GM18507 (cell line): ENCODE data around the gene XCL1.
"Not testable (repeated sequence)": the region's sequence is repeated elsewhere in the genome, so short reads cannot be mapped to it uniquely, and the experiment has no call there.

Experiments used
- DNase-seq: peaks from one replicate; pipeline ENCODE4 v3.0.0; 2011; ENCODE audit warnings: low read depth; ENCODE audit not compliant: insufficient read length; ENCODE audit errors: extremely low spot score
- FAIRE-seq: peaks from 2 replicates; lab custom pipeline; 2011; peaks lifted over from hg19 to GRCh38; lab: Jason Lieb, UNC

Gene XCL1, protein sequence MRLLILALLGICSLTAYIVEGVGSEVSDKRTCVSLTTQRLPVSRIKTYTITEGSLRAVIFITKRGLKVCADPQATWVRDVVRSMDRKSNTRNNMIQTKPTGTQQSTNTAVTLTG

DNA sequence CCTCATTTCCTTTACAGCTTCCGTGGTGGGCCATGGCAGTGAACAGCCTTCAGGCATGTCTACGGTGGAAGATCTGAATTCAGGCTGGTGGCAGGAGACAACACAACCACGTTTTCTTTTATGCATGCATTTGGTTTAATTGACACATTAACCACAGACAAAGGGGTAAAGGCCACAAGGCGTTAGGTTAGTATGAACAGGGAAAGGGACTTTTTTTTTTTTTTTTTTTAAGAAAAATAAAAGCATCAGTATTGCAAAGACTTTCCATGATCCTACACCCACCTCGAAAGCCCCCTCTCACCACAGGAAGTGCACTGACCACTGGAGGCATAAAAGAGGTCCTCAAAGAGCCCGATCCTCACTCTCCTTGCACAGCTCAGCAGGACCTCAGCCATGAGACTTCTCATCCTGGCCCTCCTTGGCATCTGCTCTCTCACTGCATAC lies at the start of gene XCL1:
XCL1 (plus strand) TSS at position 361 of the 444 bp plus-strand sequence; CDS start at position 394, 33 bp downstream.
- FAIRE-seq, DNase-seq: not testable (repeated sequence)

DNA sequence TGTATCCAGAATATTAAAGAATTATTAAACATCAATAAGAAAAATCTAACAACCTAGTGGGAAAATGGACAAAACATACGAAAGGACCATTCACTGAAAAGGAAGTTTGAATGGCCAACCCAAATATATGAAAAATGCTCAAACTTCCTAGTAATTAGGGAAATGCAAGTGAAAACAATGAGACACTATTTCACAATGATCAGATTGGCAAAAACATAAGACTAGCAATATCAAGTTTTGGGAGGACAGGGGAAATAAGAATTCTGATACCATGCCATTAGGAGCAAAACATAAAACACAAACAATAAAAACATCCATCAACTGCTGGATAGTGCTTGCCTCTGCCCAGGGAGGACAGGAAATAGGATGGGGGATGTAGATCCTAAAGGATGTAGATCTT lies 46.9 kb upstream of the XCL1 start:
- FAIRE-seq (no peak), DNase-seq (no peak)

DNA sequence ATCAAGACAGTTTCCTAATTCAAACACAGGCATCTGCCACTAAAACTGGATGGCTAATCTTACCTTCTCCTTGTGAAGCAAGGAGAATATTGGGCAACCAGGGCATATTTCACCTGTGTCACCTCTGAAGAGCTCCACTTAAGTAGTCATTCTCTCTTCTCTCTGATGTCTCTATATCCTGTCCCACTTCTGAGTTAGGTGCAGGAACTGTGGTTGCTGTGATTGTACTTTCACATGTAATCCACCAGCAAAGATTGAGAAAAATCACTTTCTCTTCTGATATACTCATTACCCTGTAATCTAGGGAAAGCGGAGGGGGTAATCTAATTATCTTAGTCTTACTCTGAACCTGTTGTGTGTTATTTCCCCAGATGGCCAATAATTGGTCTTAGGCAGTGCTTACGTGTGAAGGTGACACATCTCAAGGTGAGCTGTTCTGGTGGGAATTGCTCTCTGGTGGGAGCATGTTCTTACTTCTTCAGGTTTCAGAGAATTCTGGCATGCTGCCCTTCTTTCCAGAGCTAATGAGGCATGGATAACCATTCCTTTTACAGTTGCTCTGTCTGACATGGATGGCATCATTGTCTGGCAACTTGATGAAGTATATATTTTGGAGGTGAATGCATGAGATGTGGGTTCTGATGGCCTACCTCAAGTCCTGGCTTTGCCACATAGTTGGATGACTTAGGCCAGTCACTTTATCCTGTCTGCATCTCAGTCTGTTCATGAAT lies 44.6 kb upstream of the XCL1 start:
- FAIRE-seq (no peak), DNase-seq (no peak)

DNA sequence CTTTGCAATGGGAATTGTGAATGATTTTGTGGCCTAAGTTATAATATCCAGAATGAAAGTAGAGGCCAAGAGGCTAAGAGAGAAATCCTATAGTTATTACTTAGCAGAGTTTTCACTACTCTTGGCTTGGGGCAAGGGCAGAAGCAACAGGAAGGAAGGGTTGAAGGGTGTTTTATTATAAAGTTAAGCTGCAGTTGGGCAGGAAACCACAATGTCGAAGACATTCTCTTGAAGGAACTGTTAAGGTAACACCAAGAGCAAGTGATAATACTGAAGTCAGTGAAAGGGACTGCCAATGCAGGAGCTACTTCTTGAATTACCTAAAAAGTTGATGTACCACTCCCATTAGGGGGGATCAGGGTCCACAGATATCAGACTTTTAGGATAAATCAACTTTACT lies 40.9 kb upstream of the XCL1 start:
- peak; percentile 91 for FAIRE-seq
- DNase-seq, result no peak

DNA sequence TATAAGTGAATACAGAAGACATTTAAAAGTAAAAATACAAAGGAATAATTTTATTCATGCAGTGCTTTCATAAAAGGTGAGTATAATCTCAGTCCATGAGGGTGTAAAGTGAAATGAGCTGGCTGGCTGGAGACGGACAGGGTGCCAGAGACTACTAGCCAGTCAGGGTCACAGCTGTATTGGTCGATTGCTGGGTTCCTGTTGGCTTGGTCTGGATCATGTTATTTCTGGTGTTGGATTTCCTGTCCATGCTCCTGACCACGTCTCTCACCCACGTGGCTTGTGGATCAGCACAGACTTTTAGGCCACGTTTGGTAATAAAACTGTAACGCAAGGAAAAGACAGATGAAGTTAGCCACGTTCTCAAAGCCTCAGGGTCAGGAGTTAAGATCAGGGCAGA lies 35.6 kb upstream of the XCL1 start:
- not testable (repeated sequence) for DNase-seq, FAIRE-seq

DNA sequence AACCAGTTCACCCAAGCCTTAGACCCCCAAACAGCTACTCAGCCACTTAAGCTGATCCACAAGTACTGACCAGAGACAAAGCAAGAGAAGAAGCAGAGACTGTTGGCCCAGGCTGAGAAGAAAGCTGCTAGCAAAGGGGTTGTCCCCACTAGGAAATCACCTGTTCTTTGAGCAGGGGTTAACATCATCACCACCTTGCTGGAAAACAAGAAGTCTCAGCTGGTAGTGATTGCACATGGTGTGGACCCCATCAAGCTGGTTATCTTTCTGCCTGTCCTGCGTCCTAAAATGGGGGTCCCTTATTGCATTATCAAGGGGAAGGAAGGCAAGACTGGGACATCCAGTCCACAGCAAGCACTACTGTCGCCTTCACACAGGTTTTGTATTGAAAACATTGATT lies 33.4 kb upstream of the XCL1 start:
- peak; percentile 49 for FAIRE-seq
- DNase-seq, result not testable (repeated sequence)

DNA sequence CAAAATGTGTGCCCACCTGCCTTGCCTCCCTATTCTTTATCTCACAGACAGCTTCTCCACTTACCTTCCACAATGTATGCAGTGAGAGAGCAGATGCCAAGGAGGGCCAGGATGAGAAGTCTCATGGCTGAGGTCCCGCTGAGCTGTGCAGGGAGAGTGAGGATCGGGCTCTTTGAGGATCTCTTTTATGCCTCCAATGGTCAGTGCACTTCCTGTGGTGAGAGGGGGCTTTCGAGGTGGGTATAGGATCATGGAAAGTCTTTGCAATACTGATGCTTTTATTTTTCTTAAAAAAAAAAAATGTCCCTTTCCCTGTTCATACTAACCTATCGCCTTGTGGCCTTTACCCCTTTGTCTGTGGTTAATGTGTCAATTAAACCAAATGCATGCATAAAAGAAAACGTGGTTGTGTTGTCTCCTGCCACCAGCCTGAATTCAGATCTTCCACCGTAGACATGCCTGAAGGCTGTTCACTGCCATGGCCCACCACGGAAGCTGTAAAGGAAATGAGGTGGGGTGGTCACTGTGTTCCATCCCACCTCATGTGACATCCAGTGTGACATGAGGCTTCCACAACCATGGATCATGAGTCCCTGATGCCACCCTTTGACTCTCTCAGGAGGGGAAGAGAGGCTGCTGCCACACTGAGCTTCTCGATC lies 32.4 kb upstream of the XCL1 start, which contains the start of gene XCL2:
XCL2 (minus strand) TSS at position 158 of the 659 bp plus-strand sequence; CDS start at position 125, 33 bp downstream.
- peak; percentile 65 for FAIRE-seq
- not testable (repeated sequence) for DNase-seq

DNA sequence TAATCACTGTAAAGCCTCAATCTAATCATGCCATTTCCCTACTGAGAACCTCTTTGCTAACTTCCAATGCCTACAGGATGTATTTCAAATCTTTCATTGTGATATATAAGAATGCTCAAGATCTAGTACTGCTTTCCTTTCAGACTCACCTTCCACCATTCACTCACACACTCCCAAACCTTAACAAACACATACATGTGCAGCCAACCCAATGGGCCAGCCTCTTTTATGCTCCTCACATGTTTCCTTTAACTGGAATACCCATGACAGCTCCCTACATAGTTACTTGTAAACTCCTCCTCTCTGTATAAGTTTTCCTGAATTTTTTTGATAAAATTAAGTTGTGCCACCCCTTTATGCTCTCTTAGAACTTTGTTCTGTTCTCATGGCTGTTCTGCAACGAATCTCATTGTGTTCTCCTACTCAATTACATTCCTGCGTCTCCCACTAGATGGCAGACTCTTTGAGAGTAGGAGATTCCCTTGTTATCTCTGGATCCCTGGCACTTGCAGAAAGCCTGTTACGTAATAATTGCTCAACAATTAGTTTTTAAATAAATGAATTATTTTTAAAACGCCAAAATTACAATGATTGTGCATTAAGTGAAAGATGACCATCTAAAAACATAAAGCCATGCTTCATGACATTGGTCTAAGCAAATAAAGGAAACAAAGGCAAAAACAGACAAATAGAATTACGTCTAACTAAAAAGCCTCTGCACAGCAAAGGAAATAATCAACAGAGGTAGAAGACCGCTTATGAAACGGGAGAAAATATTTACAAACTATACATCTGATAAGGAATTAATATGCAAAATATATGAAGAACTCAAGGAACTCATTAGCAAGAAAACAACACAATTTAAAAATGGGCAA lies 30.5 kb upstream of the XCL1 start:
- peak; percentile 74 for FAIRE-seq

DNA sequence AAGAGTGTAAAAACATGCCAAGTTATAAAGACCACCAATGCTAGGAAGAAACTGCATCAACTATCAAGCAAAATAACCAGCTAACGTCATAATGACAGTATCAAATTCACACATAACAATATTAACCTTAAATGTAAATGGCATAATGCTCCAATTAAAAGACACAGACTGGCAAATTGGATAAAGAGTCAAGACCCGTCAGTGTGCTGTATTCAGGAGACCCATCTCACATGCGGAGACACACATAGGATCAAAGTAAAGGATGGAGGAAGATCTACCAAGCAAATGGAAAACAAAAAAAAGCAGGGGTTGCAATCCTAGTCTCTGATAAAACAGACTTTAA lies 29.9 kb upstream of the XCL1 start:
- not testable (repeated sequence) for FAIRE-seq, DNase-seq

More for the DNA sequence above, 30.5 kb upstream of the XCL1 start:
- not testable (repeated sequence) for DNase-seq

DNA sequence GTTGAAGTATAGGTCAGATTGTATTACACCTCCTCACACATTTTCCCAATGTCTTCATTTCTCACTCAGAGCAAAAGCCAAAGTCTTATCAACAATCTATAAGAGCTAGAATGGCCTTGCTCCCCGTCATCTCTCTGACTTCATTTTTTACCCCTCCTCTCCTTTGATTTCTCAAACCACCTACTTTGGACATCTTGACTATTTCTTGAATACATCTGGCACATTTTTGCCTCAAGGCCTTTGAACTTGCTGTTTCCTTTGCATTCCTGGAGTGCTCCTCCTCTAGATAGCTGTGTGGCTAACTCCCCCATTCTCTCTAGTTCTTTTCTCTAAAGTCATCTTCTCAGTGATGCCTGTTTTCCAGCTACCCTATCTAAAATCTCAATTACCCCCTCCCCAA lies 25.4 kb upstream of the XCL1 start:
- no peak for DNase-seq
- FAIRE-seq, result no peak

DNA sequence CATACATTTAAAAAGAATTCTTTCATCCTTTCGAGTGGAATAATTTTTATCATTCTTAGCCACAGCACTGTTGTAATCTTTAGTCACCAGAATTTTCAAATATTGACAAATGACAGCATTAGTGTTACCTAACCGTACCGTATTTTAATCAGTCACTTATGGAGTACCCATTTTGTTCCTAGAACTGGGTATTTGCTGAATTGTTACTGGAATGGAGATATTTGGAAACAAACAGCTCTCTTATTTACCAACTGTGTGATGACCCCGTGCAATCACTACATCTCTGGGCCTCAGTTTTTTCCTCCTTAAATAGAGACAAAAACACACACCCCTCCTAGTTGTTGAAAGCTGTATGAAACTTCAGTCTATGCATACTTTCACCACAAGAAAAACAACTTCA lies 24.7 kb upstream of the XCL1 start:
- no peak for DNase-seq

DNA sequence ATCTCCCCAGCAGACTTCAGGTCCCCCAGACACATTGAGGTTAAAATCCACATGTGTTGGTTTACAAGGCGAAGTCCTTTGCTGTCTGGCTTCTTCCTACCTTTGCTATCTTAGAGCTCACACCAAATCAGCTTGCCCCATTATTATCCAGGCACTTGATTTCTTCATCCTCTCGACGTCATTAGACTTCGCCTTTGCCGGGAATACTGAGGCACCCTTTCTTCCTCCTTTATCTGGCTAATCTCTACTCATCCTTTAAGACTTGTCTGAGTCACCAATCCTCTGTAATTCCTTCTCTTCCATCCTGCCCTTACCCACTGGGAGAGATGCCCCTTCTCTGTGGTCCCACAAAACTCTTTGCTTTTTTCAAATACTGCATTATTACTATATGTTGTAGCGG lies 23.4 kb upstream of the XCL1 start:
- DNase-seq, result no peak
- no peak for FAIRE-seq

More for the DNA sequence above, 24.7 kb upstream of the XCL1 start:
- FAIRE-seq, result no peak

DNA sequence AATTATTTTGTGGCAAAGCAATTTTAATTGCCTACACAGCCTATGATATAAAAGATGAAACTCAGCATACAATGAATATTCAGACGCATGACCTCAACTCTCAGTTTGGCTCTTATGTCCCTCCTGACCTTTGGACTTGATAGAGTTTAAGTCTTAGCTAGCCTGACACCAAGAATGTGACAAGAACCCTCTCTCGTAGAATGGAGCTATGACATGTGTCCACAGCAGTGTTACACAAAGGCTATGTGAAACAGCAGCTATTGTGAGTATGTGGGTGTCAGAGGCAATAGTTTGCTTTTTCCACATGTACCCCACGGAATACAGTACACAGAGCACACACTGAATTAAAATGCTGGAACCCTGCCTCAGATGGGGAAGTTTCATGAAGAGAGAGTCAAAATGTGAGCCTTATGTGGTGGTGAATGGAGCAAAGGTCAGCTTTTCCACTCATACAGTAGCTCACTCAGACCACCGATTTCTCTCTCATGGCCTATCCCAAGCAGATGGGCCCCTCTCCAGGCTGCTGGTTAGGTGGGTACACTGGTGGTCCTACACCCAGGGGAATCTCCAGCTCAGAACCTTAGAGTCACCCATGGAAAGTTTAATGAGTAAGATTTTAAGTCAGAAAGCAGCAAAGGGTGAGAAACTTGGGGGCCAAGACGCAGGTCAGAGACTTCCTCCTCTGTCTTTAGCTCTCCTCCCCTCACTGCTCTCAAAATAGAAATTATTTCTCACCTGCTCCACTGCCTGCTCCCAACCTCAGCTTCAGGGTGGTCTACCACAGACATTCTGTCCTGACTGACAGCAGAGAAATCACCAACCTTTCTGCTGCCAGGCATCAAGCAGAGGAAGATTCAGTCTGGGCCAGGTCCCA lies 22.5 kb upstream of the XCL1 start:
- DNase-seq (no peak), FAIRE-seq (peak; percentile 93)

DNA sequence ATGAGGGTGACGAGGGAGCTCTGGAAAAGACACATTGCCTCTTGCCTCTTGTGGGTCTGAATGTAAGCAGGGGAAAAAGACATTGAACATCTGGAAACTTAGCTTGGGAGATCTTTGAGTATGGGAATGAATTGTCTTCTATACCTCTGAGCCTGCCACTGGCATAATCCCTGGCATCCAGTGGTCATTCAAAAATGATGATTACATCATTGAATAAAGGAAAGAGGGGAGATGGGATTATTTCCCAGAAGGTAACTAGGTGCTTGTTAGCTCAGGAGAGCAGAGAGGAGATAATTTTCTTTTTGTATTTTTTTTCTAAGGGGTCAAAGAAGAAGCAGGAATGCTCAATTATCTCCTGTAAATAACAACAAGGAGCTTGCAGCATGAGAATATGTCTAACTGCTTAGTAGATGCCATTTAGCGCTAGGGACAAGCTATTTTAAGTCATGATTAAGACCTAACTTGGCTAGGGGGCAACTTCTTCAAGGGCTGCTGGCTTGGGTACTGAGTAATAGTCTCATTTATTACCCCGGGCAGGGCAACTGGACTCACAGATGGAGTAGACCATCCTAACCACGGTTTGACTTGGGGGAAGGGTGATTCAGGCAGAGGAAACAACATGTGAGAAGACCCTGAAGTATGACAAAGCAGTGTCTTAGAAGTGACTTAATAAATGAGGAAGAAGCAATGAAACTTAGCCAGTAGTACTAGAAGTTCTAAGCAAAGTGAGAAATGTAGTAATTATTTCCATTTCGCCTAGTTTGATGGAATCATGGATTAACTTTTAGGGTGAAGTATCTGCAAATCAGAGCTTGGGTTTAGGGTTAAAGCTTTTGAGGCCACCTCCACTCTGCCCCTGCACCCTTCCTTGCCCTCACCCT lies 21.6 kb upstream of the XCL1 start:
- no peak for FAIRE-seq
- no peak for DNase-seq

DNA sequence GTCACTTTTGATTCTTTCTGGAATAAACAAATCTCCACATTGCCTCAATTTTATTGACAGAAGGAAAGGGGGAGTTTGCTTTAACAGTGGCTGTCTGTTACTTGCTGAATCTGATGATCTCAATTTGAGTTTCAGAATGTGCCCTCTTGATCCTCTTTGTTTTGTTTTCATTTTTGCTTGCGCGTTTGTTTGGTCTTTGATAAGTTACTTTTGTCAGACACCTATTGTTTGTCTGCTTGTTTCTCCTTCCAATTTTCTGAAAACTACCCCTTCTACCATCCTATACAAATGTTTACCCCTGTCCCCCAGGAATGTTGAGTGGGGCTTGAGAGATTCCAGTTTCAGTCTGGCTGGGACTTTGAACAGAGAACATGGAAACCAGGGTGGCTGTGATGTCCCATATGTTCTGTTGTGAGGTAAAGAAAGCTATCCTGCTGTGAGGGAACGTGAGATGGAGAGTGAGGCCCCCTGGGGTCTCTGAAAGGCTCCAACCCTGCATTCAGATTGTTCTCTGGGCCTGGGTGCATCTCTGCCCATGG lies 20.8 kb upstream of the XCL1 start:
- no peak for DNase-seq
- peak; percentile 64 for FAIRE-seq

DNA sequence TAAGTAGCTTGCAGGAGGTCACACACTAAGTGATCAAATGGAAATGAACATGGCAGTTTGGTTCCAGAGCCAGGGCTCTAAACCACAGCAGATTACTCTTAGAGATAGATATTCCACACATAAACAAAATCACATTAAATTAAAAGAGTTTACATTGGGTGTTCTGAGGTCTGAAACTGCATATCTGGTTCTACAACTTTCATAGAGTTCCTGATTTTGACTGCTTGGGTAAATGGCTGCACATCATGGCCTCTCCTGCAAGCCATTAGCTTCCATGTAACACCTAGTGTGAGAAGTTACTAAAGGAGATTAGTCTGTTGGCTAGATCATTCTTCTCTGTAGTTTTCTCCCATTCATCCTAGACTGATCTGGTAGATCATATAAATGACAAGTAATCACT lies 19.8 kb upstream of the XCL1 start:
- DNase-seq, result no peak
- FAIRE-seq, result peak; percentile 21

DNA sequence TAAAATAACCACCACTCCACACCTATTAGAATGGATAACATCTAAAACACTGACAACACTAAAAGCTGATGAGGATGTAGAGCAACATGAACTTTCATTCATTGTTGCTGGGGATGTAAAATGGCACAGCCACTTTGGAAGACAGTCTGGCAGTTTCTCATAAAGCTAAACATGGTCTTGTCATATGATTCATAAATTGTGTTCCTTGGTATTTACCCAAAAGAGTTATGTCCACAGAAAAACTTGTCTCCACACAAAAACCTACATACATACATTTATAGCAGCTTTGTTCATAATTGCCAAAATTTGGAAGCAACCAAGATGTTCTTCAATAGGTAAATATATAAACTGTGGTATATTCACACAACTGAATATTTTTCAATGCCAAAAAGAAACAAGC lies 16.0 kb upstream of the XCL1 start:
- no peak for FAIRE-seq

DNA sequence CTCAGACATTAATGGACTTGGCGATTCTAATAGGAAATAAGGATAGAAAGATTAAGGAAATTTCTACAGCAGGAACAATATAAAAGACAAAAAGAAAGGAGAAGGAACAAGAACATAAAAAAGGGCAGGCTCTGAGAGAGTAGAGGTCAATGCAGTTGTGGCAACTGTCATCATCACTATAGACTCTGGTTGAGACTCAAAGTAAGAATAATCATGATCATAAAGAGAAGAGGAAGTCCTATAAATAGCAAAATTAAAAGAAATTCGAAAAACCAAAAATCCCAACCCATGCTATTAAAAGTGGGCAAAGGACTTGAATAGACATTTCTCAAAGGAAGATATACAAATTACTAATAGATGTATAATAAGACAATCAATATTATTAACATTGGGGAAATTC lies 14.4 kb upstream of the XCL1 start:
- FAIRE-seq (no peak), DNase-seq (no peak)

More for the DNA sequence above, 16.0 kb upstream of the XCL1 start:
- DNase-seq, result no peak
